HL-60 (cell line): ENCODE results near the gene FMN1.

ENCODE experiments used
- DNase-seq, 2 experiments: peaks; one replicate each; pipeline ENCODE4 v3.0.0-alpha.2; 2010 to 2020; ENCODE audit warnings: low read depth in 1 of 2, low spot score in 1 of 2
- H3K27ac ChIP-seq: fragments of 250-450 bp; sonication (Bioruptor Pico); replicated peaks from 2 replicates; pipeline ENCODE4 v1.5.1; 2020; ENCODE audit warnings: mild to moderate bottlenecking, moderate library complexity
- H3K27me3 ChIP-seq: fragments of 250-450 bp; sonication (Bioruptor Pico); 2 replicates; pipeline ENCODE4 v1.5.1; 2021; ENCODE audit warnings: mild to moderate bottlenecking, moderate library complexity; ENCODE audit not compliant: insufficient read depth, poor library complexity, severe bottlenecking
- H3K4me3 ChIP-seq: replicated peaks from 2 replicates; pipeline ENCODE4 v1.5.1; 2011; ENCODE audit warnings: mild to moderate bottlenecking, control low read depth, low read length; ENCODE audit not compliant: insufficient read depth
- GABPA ChIP-seq: IDR thresholded peaks from 2 replicates; pipeline ENCODE4 v1.6.1; 2012; ENCODE audit warnings: low read depth
- POLR2AphosphoS5 ChIP-seq: IDR thresholded peaks from 2 replicates; pipeline ENCODE4 v1.6.1; 2012; ENCODE audit warnings: low read depth
- SPI1 ChIP-seq: IDR thresholded peaks from 2 replicates; pipeline ENCODE4 v1.6.1; 2012; ENCODE audit warnings: low read depth, mild to moderate bottlenecking, borderline replicate concordance
- TF ChIP-seq, protein P1 (sequence below): IDR thresholded peaks from one replicate; pipeline ENCODE4 v1.5.1; 2011; ENCODE audit warnings: low read length, control low read depth, inconsistent platforms; ENCODE audit not compliant: insufficient read depth
- TF ChIP-seq, protein P2 (sequence below): IDR thresholded peaks from 2 replicates; pipeline ENCODE4 v1.6.1; 2012; ENCODE audit warnings: low read depth; ENCODE audit not compliant: insufficient replicate concordance

The FMN1 gene

DNA sequence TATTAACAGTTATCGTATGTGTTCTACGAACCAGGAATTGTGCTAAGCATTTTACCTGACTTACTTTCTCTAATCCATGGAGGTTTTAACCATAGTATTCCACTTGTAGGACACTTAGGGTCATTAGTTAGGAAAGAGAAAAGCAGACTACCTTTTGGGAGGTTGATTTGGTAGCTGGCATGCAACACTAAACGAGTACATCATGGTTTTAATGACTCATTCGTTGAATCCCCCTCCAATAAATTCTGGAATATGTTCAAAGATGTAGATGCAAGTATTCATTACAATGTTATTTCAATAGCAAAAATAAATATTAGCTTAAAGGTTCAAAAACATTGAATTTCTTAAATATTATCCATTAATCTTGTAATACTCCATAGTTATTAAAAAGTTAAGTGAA, 162.5 kb downstream of the FMN1 start:
- TF ChIP-seq, protein P1, sequence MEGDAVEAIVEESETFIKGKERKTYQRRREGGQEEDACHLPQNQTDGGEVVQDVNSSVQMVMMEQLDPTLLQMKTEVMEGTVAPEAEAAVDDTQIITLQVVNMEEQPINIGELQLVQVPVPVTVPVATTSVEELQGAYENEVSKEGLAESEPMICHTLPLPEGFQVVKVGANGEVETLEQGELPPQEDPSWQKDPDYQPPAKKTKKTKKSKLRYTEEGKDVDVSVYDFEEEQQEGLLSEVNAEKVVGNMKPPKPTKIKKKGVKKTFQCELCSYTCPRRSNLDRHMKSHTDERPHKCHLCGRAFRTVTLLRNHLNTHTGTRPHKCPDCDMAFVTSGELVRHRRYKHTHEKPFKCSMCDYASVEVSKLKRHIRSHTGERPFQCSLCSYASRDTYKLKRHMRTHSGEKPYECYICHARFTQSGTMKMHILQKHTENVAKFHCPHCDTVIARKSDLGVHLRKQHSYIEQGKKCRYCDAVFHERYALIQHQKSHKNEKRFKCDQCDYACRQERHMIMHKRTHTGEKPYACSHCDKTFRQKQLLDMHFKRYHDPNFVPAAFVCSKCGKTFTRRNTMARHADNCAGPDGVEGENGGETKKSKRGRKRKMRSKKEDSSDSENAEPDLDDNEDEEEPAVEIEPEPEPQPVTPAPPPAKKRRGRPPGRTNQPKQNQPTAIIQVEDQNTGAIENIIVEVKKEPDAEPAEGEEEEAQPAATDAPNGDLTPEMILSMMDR = no peak
- no peak for TF ChIP-seq SPI1
- TF ChIP-seq POLR2AphosphoS5 = no peak
- TF ChIP-seq, protein P2, sequence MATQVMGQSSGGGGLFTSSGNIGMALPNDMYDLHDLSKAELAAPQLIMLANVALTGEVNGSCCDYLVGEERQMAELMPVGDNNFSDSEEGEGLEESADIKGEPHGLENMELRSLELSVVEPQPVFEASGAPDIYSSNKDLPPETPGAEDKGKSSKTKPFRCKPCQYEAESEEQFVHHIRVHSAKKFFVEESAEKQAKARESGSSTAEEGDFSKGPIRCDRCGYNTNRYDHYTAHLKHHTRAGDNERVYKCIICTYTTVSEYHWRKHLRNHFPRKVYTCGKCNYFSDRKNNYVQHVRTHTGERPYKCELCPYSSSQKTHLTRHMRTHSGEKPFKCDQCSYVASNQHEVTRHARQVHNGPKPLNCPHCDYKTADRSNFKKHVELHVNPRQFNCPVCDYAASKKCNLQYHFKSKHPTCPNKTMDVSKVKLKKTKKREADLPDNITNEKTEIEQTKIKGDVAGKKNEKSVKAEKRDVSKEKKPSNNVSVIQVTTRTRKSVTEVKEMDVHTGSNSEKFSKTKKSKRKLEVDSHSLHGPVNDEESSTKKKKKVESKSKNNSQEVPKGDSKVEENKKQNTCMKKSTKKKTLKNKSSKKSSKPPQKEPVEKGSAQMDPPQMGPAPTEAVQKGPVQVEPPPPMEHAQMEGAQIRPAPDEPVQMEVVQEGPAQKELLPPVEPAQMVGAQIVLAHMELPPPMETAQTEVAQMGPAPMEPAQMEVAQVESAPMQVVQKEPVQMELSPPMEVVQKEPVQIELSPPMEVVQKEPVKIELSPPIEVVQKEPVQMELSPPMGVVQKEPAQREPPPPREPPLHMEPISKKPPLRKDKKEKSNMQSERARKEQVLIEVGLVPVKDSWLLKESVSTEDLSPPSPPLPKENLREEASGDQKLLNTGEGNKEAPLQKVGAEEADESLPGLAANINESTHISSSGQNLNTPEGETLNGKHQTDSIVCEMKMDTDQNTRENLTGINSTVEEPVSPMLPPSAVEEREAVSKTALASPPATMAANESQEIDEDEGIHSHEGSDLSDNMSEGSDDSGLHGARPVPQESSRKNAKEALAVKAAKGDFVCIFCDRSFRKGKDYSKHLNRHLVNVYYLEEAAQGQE = no peak
- TF ChIP-seq GABPA = no peak
- no peak overlapping the region for H3K27ac ChIP-seq
- H3K4me3 ChIP-seq = no peak overlapping the region
- DNase-seq = no peak
- H3K27me3 ChIP-seq = no peaks in the 10 kb centered on the region

DNA sequence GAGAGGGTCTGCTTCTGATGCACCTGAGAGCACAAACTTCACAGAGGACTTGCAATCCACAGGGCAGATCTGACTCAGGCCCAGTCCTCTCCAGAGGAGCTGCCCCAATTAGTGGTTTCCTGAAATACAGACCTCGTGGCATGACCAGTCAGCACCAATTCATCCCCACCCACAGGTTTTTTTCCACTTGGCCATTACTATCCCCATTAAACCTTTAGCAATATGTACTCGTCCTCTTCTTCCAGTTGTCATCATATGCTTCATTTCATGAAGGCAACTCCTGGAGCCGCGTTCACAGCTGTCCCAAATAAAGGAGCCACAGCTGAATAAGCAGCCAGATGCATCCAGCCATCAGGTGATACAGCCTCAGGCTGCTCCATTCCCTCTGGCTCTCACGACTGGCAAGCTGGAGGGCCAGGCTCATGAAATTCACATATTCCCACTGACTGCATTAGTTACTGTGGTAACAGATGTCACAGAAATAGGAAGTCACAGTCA, 163.1 kb downstream of the FMN1 start:
- H3K27ac ChIP-seq = no peak overlapping the region
- no peaks in the 10 kb centered on the region for H3K27me3 ChIP-seq
- no peak overlapping the region for H3K4me3 ChIP-seq
- TF ChIP-seq POLR2AphosphoS5 (no peak), SPI1 (no peak), GABPA (no peak)
- TF ChIP-seq, protein P1 = no peak
- TF ChIP-seq, protein P2 = no peak
- no peak for DNase-seq

DNA sequence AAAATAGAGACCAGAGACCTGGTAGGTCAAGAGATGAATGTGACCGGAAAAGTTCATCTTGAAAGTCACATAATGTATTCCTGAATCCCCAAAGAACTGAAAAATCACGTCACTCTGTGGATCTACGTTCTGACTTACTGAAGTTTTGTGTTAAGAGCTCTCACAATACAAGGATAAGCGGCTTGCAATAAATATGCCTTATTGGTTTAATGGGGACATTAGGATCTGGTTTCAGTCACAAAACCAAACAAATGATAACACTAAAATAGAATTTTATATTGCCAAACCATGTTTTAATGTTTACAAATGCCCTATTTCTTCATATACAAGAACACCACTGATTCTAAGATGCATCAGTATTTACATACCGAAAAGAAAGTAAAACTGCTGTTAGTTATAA, 164.2 kb downstream of the FMN1 start:
- TF ChIP-seq POLR2AphosphoS5 (no peak), SPI1 (no peak), GABPA (no peak)
- TF ChIP-seq, protein P2 = no peak
- TF ChIP-seq, protein P1 = no peak
- H3K27ac ChIP-seq = no peak overlapping the region
- H3K4me3 ChIP-seq = no peak overlapping the region
- DNase-seq = no peak
- no peaks in the 10 kb centered on the region for H3K27me3 ChIP-seq
